Ammon's horn (tissue), 1 donor: Measurements from ENCODE around the gene RNF115.

Experiments
- DNase-seq: peaks from one replicate; pipeline ENCODE4 v3.0.0-alpha.2; 2016; ENCODE audit warnings: low spot score

The RNF115 gene

GRCh38 chr1:145701306-145701862, 122.5 kb downstream of the RNF115 start:
- no peak for DNase-seq

- no peak for DNase-seq
These were observed 127.3 kb downstream of the RNF115 start for GRCh38 chr1:145696630-145696960.

DNA sequence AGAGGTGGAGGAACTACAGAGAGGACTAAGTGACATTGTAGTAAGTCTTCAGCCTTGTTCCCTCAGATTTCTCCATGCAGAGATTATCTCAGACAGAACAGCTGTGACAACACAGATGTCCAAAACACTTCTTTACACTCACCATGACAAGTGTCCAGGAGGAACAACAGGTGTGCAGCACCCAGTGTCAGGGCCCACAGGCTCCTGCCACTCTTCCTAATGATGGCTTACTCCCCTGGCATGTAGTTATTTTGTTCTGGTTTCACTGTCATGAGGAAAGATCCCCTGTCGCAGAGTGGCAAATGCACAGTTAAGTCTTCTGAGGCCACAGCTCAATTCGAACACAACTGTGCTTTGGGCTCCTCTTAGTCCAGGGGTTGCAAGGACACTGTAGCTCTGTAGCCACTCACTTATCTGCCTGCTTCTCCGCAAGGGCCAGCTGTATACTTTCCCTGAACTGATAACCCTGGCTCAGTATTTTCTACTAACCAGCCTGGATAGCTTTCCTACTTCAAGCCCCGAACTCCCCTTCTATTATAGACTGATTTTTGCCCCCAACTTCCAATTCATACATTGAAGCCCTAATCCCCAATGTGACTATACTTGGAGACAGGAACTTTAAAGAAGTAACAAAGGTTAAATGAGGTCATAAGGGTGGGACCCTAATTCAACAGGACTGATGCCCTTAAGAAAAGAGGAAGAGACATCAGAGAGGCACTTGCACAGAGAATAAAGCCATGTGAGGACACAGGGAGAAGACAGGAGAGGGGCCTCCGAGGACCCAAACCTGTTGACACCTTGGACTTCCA, 127.9 kb downstream of the RNF115 start:
- no peak for DNase-seq

DNA sequence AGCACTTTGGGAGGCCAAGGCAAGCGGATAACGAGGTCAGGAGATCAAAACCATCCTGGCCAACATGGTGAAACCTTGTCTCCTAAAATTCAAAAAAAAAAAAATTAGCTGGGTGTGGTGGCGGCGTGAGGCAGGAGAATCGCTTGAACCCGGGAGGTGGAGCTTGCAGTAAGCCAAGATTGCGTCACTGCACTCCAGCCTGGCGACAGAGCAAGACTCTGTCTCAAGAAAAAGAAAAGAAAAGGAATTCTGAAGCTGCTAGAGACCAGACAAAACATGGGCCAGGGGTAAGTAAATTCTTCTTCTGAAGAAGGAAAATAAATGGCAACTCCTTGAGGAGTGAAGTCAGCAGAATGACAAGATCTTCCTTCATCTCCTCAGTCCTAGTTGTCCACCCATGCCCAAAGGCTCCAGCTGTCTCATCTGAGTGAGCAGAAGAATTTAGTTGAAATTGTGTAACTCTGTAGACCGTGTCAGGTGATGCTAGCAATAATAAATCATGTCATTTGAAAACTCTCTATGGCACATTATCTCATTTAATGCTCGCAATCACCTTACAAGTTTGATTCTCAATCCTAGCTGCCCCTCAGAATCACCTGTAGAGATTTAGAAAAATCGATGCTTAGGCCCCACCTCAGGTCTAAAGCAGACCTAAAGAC, 131.0 kb downstream of the RNF115 start:
- DNase-seq, result no peak

DNA sequence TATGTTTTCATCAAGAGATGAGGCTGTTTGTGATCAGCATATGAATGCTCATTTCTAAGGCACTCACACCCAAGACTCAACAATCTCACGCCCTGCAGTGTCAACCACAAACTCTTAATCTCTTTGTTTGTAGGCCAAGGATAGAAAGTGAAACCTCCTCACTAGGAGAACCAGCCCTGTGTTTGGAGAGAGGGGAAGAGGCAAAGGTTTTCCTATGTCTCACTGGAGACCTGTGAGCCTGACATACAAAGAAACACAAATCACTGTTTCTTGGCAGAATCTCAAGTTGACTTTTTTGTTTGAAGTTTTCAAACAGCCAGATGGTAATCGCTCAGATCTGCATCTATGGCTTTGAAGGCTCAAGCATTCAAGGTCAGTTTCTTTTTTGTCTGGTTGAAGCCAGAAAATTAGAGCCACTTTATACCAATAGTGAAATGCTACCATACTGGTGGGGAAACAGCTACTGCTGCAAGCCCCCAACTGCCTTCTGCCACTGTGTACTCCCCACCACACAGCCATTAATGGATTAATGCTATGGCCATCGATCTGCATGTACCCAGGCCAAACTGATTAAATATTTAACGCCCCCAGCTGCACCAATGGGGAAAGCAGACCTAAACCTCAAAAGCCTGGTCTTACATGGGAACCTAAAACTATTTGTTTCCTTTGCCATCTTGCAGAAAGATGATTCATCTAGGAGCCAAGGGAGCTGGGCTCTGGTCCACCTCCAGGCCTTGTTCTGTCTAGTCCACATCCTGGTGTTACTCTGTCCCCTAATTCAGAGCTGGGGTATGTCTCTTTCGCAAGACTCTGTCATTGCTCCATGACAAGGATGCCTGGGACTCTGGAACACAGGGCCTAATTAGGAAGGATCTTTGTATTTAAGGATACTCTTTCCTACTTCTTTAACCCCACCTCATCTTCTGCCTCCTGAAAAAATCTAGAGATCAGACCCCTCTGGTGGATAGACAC, 133.0 kb downstream of the RNF115 start:
- no peak for DNase-seq

GRCh38 chr1:145689922-145690321, 134.0 kb downstream of the RNF115 start:
- no peak for DNase-seq

DNA sequence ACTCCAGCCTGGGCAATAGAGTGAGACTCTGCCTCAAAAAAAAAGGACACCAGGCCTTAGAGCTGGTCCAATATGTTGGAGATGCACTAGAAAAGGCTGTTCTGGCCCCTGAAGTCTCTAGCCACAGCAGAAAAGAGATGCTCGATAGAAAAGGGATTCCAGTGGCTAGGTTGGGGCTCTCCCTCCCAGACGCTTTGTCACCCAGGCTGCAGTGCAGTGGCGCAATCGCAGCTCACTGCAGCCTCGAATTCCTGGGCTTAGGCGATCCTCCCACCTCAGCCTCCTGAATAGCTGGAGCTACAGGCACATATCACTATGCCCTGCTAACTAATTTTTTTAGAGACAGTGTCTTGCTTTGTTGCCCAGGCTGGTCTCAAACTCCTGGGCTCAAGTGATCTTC, 135.0 kb downstream of the RNF115 start:
- no peak for DNase-seq
